HEK293T (cell line): ENCODE data around the gene YIF1A.

ENCODE experiments used
- ARNT ChIP-seq: fragments of 450-650 bp; IDR thresholded peaks from 2 replicates; pipeline ENCODE4 v1.6.1; 2017; ENCODE audit warnings: mild to moderate bottlenecking
- BHLHE40 ChIP-seq: fragments of 450-650 bp; IDR thresholded peaks from 2 replicates; pipeline ENCODE4 v1.6.1; 2016; ENCODE audit warnings: mild to moderate bottlenecking, moderate library complexity, borderline replicate concordance
- ELF4 ChIP-seq: fragments of 450-650 bp; IDR thresholded peaks from 2 replicates; pipeline ENCODE4 v1.6.1; 2017; ENCODE audit warnings: antibody characterized with exemption
- FOXA1 ChIP-seq: fragments of 450-650 bp; IDR thresholded peaks from 2 replicates; pipeline ENCODE4 v1.6.1; 2016; ENCODE audit warnings: mild to moderate bottlenecking
- FOXK2 ChIP-seq: fragments of 450-650 bp; IDR thresholded peaks from 2 replicates; pipeline ENCODE4 v1.6.1; 2016; ENCODE audit warnings: mild to moderate bottlenecking
- FOXM1 ChIP-seq: fragments of 450-650 bp; IDR thresholded peaks from 2 replicates; pipeline ENCODE4 v1.6.1; 2017; ENCODE audit warnings: mild to moderate bottlenecking, borderline replicate concordance
- HDGF ChIP-seq: fragments of 450-650 bp; IDR thresholded peaks from 2 replicates; pipeline ENCODE4 v1.6.1; 2017; ENCODE audit warnings: antibody characterized with exemption, borderline replicate concordance
- L3MBTL2 ChIP-seq: fragments of 450-650 bp; conservative IDR thresholded peaks from 2 replicates; pipeline ENCODE4 v1.6.1; 2016; ENCODE audit warnings: mild to moderate bottlenecking
- LEF1 ChIP-seq: fragments of 450-650 bp; IDR thresholded peaks from 2 replicates; pipeline ENCODE4 v1.6.1; 2017; ENCODE audit warnings: mild to moderate bottlenecking, borderline replicate concordance
- NFRKB ChIP-seq: fragments of 450-650 bp; IDR thresholded peaks from 2 replicates; pipeline ENCODE4 v1.6.1; 2016; ENCODE audit warnings: mild to moderate bottlenecking, moderate library complexity
- PKNOX1 ChIP-seq: fragments of 450-650 bp; IDR thresholded peaks from 2 replicates; pipeline ENCODE4 v1.6.1; 2016
- SP1 ChIP-seq: fragments of 450-650 bp; IDR thresholded peaks from 2 replicates; pipeline ENCODE4 v1.6.1; 2017
- SUZ12 ChIP-seq: fragments of 450-650 bp; IDR thresholded peaks from 2 replicates; pipeline ENCODE4 v1.6.1; 2016; ENCODE audit warnings: mild to moderate bottlenecking
- ZNF384 ChIP-seq: fragments of 450-650 bp; IDR thresholded peaks from 2 replicates; pipeline ENCODE4 v1.6.1; 2016

- no peak for TF ChIP-seq SUZ12
- TF ChIP-seq SP1, result no peak
- no peak for TF ChIP-seq LEF1
- no peak for TF ChIP-seq L3MBTL2
- TF ChIP-seq ZNF384, result no peak
- no peak for TF ChIP-seq PKNOX1
- no peak for TF ChIP-seq FOXA1
- no peak for TF ChIP-seq BHLHE40
- no peak for TF ChIP-seq NFRKB
- TF ChIP-seq ELF4, result no peak
- no peak for TF ChIP-seq HDGF
- no peak for TF ChIP-seq FOXK2
- no peak for TF ChIP-seq ARNT
- TF ChIP-seq FOXM1, result no peak
These were observed 29.7 kb downstream of the YIF1A start for GRCh38 chr11:66259225-66259624.
